Renal cortical epithelial cell (primary cell): Measurements from ENCODE around the gene CD46. TPM values are rescaled to one million over a fixed set of nuclear protein-coding genes. Genes with fewer than 3 reads are reported as not detected.
A peak's percentile ranks its signal among the peaks of the same experiment; 100 is the strongest.
"Not testable (repeated sequence)": the region's sequence is repeated elsewhere in the genome, so short reads cannot be mapped to it uniquely, and the experiment has no call there.

Source experiments
- DNase-seq: peaks from one replicate; pipeline ENCODE4 v3.0.0-alpha.2; 2011; ENCODE audit warnings: low read depth
- total RNA-seq: library from RNA; depleted of rRNA; stranded (reverse); fragments of >200 nt; gene quantifications from 2 replicates; pipeline ENCODE4 v1.2.3, GENCODE V29; 2014

CD46 gene
- total RNA-seq: 160 and 249 TPM in 2 replicates

GRCh38 chr1:207751790-207752455 is at the start of gene CD46:
Gene CD46, plus strand, starts transcription at chr1:207752054. Its CDS starts 159 bp downstream, at chr1:207752213.
- peak; percentile 90 for DNase-seq

GRCh38 chr1:207702317-207702716 is 49.5 kb upstream of the CD46 start:
- no peak for DNase-seq

GRCh38 chr1:207703712-207704111 is 48.1 kb upstream of the CD46 start:
- no peak for DNase-seq

DNA sequence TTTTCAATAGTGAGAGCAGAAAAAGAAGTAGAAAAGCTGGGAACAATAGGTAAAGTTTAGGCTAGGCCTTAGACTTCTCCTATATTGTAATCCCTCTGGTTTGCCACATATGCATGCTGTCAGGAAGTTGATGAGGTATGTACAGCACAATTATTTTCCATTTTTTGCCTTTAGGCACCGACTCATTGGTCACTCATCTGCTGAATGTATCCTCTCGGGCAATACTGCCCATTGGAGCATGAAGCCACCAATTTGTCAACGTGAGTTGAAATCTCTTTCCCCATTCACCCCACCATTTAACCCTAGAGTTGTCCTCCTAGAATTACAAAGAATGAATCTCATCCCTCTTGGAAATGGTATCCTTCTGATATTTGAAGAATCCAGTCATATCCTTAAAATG is 43.9 kb upstream of the CD46 start:
- peak; percentile 52 for DNase-seq

- DNase-seq: peak; percentile 47
Measured at GRCh38 chr1:207711285-207711684, 40.6 kb upstream of the CD46 start.

DNA sequence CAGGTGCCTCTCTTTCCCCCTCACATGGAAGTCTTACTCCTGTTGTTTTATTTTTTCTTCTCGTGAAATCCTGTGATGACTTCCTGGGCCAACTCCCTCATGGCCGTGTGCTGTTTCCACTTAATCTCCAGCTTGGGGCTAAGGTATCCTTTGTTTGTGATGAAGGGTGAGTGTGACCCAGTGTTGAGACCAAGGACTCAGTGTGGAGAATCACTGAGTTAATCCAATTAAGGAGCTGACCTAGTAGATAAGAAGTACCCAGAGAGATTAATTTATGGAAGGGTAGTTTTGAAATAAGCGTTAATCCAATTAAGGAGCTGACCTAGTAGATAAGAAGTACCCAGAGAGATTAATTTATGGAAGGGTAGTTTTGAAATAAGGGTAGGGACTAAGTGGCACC is 39.2 kb upstream of the CD46 start:
- not testable (repeated sequence) for DNase-seq

- no peak for DNase-seq
Measured at GRCh38 chr1:207713529-207713928, 38.3 kb upstream of the CD46 start.

- DNase-seq: no peak
Measured at GRCh38 chr1:207719234-207719633, 32.6 kb upstream of the CD46 start.

DNA sequence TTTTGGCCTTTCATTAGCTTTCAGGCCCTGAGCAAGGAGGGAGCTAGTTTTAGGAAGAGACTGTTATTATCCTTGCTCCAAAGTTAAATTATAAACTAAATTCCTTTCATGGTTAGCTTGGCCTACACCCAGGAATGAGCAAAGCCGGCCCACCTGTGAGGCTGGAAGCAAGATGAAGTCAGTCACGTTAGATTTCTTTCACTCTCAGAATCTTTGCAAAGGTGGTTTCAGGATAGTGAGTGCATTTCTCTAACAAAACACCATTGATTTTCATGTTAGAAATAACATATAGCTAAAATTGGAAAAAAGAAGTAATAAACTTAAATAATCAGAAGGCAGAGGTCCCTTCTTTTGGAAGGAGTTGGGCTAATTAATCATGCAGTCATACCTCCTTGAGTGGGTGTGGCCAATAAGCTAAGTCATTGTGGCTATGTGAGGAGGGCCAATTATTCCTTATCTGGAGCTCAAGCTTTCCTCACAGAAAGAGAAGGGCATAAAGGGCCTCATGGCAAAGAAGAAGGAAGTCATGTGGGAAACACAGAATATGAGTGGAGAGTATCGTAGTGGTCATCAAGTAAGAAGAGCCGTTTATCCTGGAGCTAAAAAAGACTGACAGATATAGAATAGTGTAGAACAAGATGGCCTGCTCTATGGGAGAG is 23.5 kb upstream of the CD46 start:
- not testable (repeated sequence) for DNase-seq

DNA sequence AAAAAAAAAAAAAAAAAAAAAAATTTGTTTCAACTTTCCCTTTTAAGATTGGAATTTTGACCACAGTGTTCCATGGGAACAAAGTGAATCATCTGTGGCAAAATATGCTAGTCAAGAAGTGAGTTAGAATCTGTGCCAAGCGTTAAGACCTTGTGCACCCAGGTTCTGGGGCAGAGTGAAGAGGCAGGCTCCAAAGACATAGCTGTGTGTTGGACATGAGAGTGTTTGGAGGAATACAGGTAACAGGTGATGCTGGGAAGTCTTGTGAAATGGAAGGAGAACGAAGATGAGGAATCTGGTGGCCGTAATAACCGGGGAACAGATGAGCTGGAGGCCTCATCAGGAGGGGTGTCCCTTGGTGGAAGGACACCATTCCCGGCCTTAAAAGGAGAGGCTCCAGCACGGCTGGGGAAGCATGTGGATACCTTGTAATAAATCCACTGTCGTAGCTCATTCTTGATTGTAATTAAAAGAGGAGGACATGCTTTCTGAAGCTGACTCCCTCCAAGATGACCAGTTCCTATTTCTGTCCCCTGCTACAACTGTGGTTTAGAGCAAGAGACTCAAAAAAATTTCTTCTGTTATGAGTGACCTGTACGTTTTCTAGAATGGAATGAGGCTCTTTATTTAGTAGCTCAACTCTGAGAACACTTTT is 14.2 kb upstream of the CD46 start:
- DNase-seq: not testable (repeated sequence)

DNA sequence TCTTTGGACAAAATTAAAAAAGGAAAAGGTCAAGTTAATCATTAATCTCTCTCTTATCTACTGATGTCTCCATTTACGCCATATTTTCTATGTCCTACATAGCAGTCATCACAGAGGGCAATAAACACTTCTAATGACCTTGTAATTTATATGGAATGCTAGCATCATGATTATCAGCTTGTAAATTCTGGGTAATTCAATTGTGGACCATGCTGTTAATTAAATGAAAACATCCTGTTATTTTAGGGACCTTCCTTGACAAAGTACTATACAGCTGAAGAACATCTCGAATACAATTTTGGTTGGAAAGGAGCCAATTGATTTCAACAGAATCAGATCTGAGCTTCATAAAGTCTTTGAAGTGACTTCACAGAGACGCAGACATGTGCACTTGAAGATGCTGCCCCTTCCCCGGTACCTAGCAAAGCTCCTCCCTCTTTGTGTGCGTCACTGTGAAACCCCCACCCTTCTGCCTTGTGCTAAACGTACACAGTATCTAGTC is 13.6 kb upstream of the CD46 start:
- not testable (repeated sequence) for DNase-seq

GRCh38 chr1:207740207-207740606 is 11.6 kb upstream of the CD46 start:
- DNase-seq: peak; percentile 22

GRCh38 chr1:207742850-207743555 is 8.9 kb upstream of the CD46 start:
- no peak for DNase-seq

- no peak for DNase-seq
Measured at GRCh38 chr1:207744000-207744534, 7.8 kb upstream of the CD46 start.

DNA sequence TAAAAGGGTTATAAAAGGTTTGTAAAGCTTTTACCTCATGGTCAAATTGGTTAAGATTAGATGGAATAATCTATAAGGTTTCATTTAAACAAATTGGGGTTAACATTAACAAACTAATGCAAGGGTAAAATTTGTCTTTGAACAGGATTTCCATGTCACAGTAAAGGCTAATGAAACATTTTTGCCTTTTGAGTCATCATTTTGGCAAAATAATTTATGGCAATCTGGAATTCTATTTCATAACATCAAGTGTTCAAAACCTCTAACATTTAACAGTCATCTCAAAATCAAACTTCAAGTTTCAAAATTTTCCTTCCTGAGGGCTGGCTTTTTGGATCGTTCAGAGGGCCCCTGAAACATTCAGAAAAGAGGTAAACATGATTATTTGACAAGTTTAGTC is 6.6 kb upstream of the CD46 start:
- no peak for DNase-seq

GRCh38 chr1:207745839-207746767 is 5.8 kb upstream of the CD46 start:
- no peak for DNase-seq

DNA sequence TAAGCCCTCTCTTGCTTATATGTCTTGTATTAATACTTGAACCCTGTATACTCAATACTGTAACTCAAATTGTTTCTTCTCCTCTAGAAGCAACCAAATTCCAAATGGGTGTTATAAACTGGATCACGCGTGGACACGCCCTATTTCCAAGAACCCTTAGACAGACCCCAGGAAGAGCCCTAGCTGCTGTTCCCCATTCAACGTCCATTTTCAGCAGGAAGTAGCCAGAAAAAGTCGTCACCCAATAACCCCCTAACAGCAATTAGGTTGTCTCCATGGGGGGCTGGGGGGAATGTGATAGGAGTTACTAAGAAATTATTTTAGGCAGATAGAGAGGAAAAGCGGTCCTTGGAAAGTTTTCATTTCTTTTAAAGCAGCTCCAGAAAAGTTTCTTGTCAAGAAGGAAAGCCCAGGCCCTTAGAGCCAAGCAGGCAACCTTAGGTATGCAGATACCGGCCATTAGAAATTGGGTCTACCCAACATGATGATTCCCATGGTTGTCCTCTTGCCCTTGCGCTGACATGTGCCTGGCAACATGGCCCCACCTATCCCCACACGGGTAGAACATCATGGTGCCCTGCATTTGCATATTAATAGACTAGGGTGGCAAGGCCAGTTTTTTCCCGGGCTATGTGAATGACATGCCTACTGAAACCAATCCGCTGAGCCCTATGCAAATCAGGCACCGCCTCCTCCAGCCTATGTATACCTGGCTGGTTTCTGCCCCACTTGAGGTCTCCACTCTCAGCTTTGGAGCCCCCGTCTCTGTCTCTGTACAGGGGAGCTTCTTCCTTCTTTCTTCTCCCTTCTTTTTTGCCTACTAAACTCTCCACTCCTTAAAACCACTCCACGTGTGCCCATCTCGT is 4.0 kb upstream of the CD46 start:
- no peak for DNase-seq

GRCh38 chr1:207748737-207749528 is 2.9 kb upstream of the CD46 start:
- DNase-seq: peak; percentile 35
